HCT116 (cell line): ENCODE measurements around the gene PPP2R1B. TPM values are rescaled to one million over a fixed set of nuclear protein-coding genes. Genes with fewer than 3 reads are reported as not detected.

Source experiments
- ATAC-seq: fragments of 200-7000 bp; cut with Tn5 transposase; 2 replicates; pipeline ENCODE4 v1.9.1; 2020; ENCODE audit warnings: mild to moderate bottlenecking, moderate library complexity
- BruUV-seq: library from RNA; stranded (reverse); fragments of 400-500 nt; replicated peaks from 2 replicates; lab custom pipeline; 2021; lab: Mats Ljungman, UMichigan
- CTCF ChIA-PET: fragments of 300-600 bp; sonication (Branson Sonifier 250); formaldehyde crosslinking; loops from one replicate; lab custom pipeline; 2021; ENCODE audit warnings: antibody characterized with exemption; lab: Charles Lee
- POLR2A ChIA-PET: fragments of 300-600, 350-600 bp; sonication (Branson Sonifier 250); formaldehyde crosslinking; loops from one replicate; lab custom pipeline; 2021; ENCODE audit warnings: antibody characterized with exemption; lab: Charles Lee
- RAD21 ChIA-PET, 2 experiments: fragments of 300-600 bp; sonication (Branson Sonifier 250); formaldehyde crosslinking; loops; one replicate each; lab custom pipeline; 2023; ENCODE audit warnings: low total read pairs in 2 of 2; ENCODE audit not compliant: uncharacterized antibody in 2 of 2, unreplicated experiment in 2 of 2, low non-redundant PET in 1 of 2; lab: Charles Lee
- DNase-seq: peaks from one replicate; pipeline ENCODE4 v3.0.0-alpha.2; 2010; ENCODE audit warnings: low read depth, low spot score
- H2AFZ ChIP-seq: fragments of 200-600 bp; shearing (Covaris generic), sonication (generic); 2 replicates; pipeline ENCODE4 v1.6.1; 2017; ENCODE audit warnings: low read depth, mixed run types, mixed read lengths, antibody characterized with exemption, low read length; ENCODE audit not compliant: poor library complexity, severe bottlenecking
- H3K27ac ChIP-seq: 2 replicates; pipeline ENCODE4 v1.5.1; 2012; ENCODE audit warnings: low read depth, low read length
- H3K27me3 ChIP-seq: fragments of 200-600 bp; sonication (generic); 2 replicates; pipeline ENCODE4 v1.6.1; 2016; ENCODE audit warnings: mixed run types, low read length, mixed read lengths; ENCODE audit not compliant: insufficient read depth
- H3K36me3 ChIP-seq, 2 experiments: fragments of 200-500 bp in 1 of 2; fragments of 200-600 bp in 1 of 2; sonication (Bioruptor generic) in 1 of 2; sonication (generic) in 1 of 2; 2 replicates each; pipeline versions ENCODE4 v1.5.1 to v1.6.1; 2014 to 2016; ENCODE audit warnings: low read length in 2 of 2, inconsistent platforms in 1 of 2, mixed read lengths in 1 of 2, mixed run types in 1 of 2; ENCODE audit not compliant: insufficient read depth in 2 of 2, control insufficient read depth in 1 of 2
- H3K4me1 ChIP-seq, 2 experiments: fragments of 200-600 bp in 1 of 2; sonication (generic) in 1 of 2; 2 replicates each; pipeline versions ENCODE4 v1.5.1 to v1.6.1; 2012 to 2017; ENCODE audit warnings: low read length in 2 of 2, inconsistent platforms in 1 of 2, mild to moderate bottlenecking in 1 of 2, mixed read lengths in 1 of 2, mixed run types in 1 of 2, moderate library complexity in 1 of 2; ENCODE audit not compliant: insufficient read depth in 2 of 2, control insufficient read depth in 1 of 2
- H3K4me2 ChIP-seq: fragments of 200-600 bp; sonication (generic); 2 replicates; pipeline ENCODE4 v1.6.1; 2017; ENCODE audit warnings: mixed run types, low read length, mixed read lengths
- H3K4me3 ChIP-seq, 2 experiments: fragments of 200-600 bp in 1 of 2; sonication (generic) in 1 of 2; replicated peaks in 1 of 2; 2 replicates each; pipeline ENCODE4 v1.5.1; 2011 to 2016; ENCODE audit warnings: low read length in 2 of 2, control low read depth in 1 of 2, low read depth in 1 of 2, mild to moderate bottlenecking in 1 of 2, mixed read lengths in 1 of 2, mixed run types in 1 of 2
- H3K79me2 ChIP-seq: fragments of 200-600 bp; sonication (generic); 2 replicates; pipeline ENCODE4 v1.6.1; 2017; ENCODE audit warnings: mild to moderate bottlenecking, mixed run types, low read length, moderate library complexity, mixed read lengths; ENCODE audit not compliant: insufficient read depth
- H3K9ac ChIP-seq: fragments of 200-600 bp; sonication (generic); 2 replicates; pipeline ENCODE4 v1.6.1; 2016; ENCODE audit warnings: low read length, mixed read lengths
- H3K9me2 ChIP-seq: fragments of 200-600 bp; sonication (generic), shearing (Covaris generic); 2 replicates; pipeline ENCODE4 v1.6.1; 2017; ENCODE audit warnings: mixed run types, mild to moderate bottlenecking, moderate library complexity; ENCODE audit not compliant: insufficient read depth
- H3K9me3 ChIP-seq, 2 experiments: fragments of 200-500 bp in 1 of 2; fragments of 200-600 bp in 1 of 2; sonication (Bioruptor generic) in 1 of 2; sonication (generic) in 1 of 2; 2 replicates each; pipeline ENCODE4 v1.6.1; 2014 to 2017; ENCODE audit warnings: low read length in 2 of 2, mixed read lengths in 2 of 2, inconsistent platforms in 1 of 2, low read depth in 1 of 2, mild to moderate bottlenecking in 1 of 2, mixed run types in 1 of 2, moderate library complexity in 1 of 2; ENCODE audit not compliant: control insufficient read depth in 1 of 2, insufficient read depth in 1 of 2
- H4K20me1 ChIP-seq: fragments of 200-600 bp; sonication (generic), shearing (Covaris generic); 2 replicates; pipeline ENCODE4 v1.6.1; 2017; ENCODE audit warnings: mixed run types, mild to moderate bottlenecking, moderate library complexity; ENCODE audit not compliant: insufficient read depth
- CBX3 ChIP-seq: IDR thresholded peaks from 2 replicates; pipeline ENCODE4 v1.6.1; 2012; ENCODE audit warnings: low read depth
- CEBPB ChIP-seq: IDR thresholded peaks from 2 replicates; pipeline ENCODE4 v1.6.1; 2012; ENCODE audit warnings: low read depth
- EZH2 ChIP-seq: fragments of 200-600 bp; sonication (generic); IDR thresholded peaks from 2 replicates; pipeline ENCODE4 v1.6.1; 2017; ENCODE audit warnings: antibody characterized with exemption, mixed run types
- POLR2A ChIP-seq: IDR thresholded peaks from 2 replicates; pipeline ENCODE4 v1.7.0; 2011; ENCODE audit warnings: borderline replicate concordance; ENCODE audit not compliant: insufficient read depth, insufficient read length; ENCODE audit errors: extremely low read depth
- RAD21 ChIP-seq: IDR thresholded peaks from 2 replicates; pipeline ENCODE4 v1.6.1; 2012; ENCODE audit warnings: low read depth, mild to moderate bottlenecking
- SIN3A ChIP-seq: IDR thresholded peaks from 2 replicates; pipeline ENCODE4 v1.6.1; 2012; ENCODE audit warnings: low read depth
- SP1 ChIP-seq: IDR thresholded peaks from 2 replicates; pipeline ENCODE4 v1.6.1; 2012; ENCODE audit warnings: low read depth
- TCF7L2 ChIP-seq: IDR thresholded peaks from 2 replicates; pipeline ENCODE4 v1.7.0; 2011; ENCODE audit warnings: borderline replicate concordance, inconsistent platforms; ENCODE audit not compliant: insufficient read depth, insufficient read length; ENCODE audit errors: extremely low read depth
- YY1 ChIP-seq: IDR thresholded peaks from 2 replicates; pipeline ENCODE4 v1.6.1; 2011; ENCODE audit warnings: low read length, low read depth, moderate library complexity, mild to moderate bottlenecking; ENCODE audit not compliant: insufficient replicate concordance; ENCODE audit errors: extremely low read depth
- ZFX ChIP-seq: fragments of 450-650 bp; IDR thresholded peaks from 2 replicates; pipeline ENCODE4 v1.6.1; 2017
- ZNF274 ChIP-seq: fragments of 200-500 bp; sonication (Bioruptor generic); IDR thresholded peaks from 2 replicates; pipeline ENCODE4 v1.6.1; 2014; ENCODE audit warnings: mild to moderate bottlenecking, low read depth, low read length, inconsistent platforms
- intact Hi-C: fragments of 100-400 bp; cut with micrococcal nuclease; formaldehyde crosslinking; loops from 2 replicates; pipeline ENCODE4 v1.10.0; 2022
- total RNA-seq: library from RNA; stranded (reverse); gene quantifications from one replicate; pipeline ENCODE4 v1.2.1, GENCODE V29; 2021; ENCODE audit not compliant: unreplicated experiment
- TF ChIP-seq, protein P1 (sequence below): IDR thresholded peaks from 2 replicates; pipeline ENCODE4 v1.6.1; 2012
- TF ChIP-seq, protein P2 (sequence below): IDR thresholded peaks from 2 replicates; pipeline ENCODE4 v1.6.1; 2011; ENCODE audit warnings: mild to moderate bottlenecking, low read length, moderate library complexity; ENCODE audit not compliant: insufficient replicate concordance; ENCODE audit errors: extremely low read depth
- TF ChIP-seq, protein P3 (sequence below): IDR thresholded peaks from 2 replicates; pipeline ENCODE4 v1.6.1; 2012; ENCODE audit warnings: low read depth

PPP2R1B gene
- total RNA-seq, 1 experiment from 2014 or later = 24.9 TPM

DNA sequence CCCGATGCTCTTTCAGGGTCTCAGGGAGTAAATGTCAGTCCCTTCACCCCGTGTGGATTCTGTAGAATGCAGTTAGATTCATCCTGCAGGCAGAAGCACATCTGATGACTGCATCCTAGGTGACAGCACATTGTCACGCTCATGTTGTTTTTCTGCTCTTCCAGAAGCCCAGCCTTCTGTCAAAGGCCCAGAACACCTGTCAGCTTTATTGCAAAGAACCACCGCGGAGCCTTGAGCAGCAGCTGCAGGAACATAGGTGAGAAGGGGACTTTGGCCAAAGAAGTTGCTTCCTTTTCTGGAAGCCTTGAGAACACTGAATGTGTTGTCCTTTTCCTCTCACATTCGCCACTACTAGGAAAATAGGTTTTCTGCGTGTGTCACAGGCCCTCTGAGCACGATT, 43.7 kb downstream of the PPP2R1B start:
- Histone ChIP-seq H3K27me3 (no peaks in the 10 kb centered on the region), H3K9ac (no peak overlapping the region), H3K36me3 (peaks cover 20 to 36% of the 10 kb centered on the region in 2 experiments), H3K27ac (no peak overlapping the region), H3K79me2 (no peaks in the 10 kb centered on the region), H3K4me2 (no peak overlapping the region), H3K9me3 (no peaks in the 10 kb centered on the region), H3K9me2 (no peaks in the 10 kb centered on the region), H4K20me1 (no peaks in the 10 kb centered on the region), H2AFZ (no peak overlapping the region), H3K4me1 (no peaks in the 10 kb centered on the region), H3K4me3 (no peak overlapping the region)
- BruUV-seq = no TSS peak
- CTCF ChIA-PET = no interaction called here
- POLR2A ChIA-PET = no interaction called here
- intact Hi-C loops = no loop called here
- ATAC-seq (no peak), DNase-seq (no peak)
- TF ChIP-seq YY1 = no peak
- RAD21 ChIA-PET = no interaction called here

DNA sequence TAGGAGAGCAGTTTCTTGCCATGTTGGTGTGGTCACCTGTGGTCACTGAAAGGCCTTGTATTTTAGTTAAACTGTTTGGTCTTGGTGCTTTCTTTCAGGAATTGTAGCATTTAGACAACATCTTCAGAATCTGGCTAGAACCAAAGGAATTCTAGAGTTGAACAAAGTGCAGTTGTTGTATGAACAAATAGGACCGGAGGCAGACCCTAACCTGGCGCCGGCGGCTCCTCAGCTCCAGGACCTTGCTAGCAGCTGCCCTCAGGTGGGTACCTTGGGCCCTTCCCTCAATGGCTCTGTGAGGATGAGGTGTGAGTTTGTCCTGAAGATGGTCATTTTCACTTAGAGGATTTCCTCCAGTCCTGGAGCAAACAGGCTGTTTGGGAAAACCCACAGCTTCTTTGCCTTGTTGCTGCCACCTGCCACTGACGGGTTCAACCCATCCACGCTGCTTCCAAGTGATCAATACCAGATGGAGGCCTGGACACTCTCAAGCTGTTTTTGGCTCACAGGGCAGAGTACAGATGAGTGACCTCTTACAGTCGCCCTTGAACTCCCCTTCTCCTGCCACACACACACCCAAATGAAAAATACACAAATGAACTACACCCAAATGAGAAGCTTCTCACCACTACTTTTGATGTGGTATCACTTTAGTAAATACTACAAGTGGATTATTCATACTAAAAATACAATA, 45.2 kb downstream of the PPP2R1B start:
- ATAC-seq (no peak), DNase-seq (no peak)
- H3K79me2 ChIP-seq = no peaks in the 10 kb centered on the region
- H3K4me2 ChIP-seq = no peak overlapping the region
- H3K9me2 ChIP-seq = no peaks in the 10 kb centered on the region
- peaks cover 20 to 36% of the 10 kb centered on the region in 2 experiments for H3K36me3 ChIP-seq
- no peak overlapping the region for H3K27ac ChIP-seq
- H3K9ac ChIP-seq = no peak overlapping the region
- H3K4me1 ChIP-seq = no peaks in the 10 kb centered on the region
- intact Hi-C loops = no loop called here
- no peaks in the 10 kb centered on the region for H3K9me3 ChIP-seq
- no peak overlapping the region for H3K4me3 ChIP-seq
- H3K27me3 ChIP-seq = no peaks in the 10 kb centered on the region
- BruUV-seq = no TSS peak
- CTCF ChIA-PET = no interaction called here
- RAD21 ChIA-PET = no interaction called here
- POLR2A ChIA-PET = no interaction called here
- no peaks in the 10 kb centered on the region for H4K20me1 ChIP-seq
- no peak overlapping the region for H2AFZ ChIP-seq
- TF ChIP-seq RAD21 (no peak), TCF7L2 (no peak), SP1 (no peak), SIN3A (no peak), CEBPB (no peak), YY1 (no peak), POLR2A (no peak), ZFX (no peak), EZH2 (no peak), ZNF274 (no peak), CBX3 (no peak)
- TF ChIP-seq, protein P1, sequence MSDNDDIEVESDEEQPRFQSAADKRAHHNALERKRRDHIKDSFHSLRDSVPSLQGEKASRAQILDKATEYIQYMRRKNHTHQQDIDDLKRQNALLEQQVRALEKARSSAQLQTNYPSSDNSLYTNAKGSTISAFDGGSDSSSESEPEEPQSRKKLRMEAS = no peak
- TF ChIP-seq, protein P2, sequence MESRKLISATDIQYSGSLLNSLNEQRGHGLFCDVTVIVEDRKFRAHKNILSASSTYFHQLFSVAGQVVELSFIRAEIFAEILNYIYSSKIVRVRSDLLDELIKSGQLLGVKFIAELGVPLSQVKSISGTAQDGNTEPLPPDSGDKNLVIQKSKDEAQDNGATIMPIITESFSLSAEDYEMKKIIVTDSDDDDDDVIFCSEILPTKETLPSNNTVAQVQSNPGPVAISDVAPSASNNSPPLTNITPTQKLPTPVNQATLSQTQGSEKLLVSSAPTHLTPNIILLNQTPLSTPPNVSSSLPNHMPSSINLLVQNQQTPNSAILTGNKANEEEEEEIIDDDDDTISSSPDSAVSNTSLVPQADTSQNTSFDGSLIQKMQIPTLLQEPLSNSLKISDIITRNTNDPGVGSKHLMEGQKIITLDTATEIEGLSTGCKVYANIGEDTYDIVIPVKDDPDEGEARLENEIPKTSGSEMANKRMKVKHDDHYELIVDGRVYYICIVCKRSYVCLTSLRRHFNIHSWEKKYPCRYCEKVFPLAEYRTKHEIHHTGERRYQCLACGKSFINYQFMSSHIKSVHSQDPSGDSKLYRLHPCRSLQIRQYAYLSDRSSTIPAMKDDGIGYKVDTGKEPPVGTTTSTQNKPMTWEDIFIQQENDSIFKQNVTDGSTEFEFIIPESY = no peak
- TF ChIP-seq, protein P3, sequence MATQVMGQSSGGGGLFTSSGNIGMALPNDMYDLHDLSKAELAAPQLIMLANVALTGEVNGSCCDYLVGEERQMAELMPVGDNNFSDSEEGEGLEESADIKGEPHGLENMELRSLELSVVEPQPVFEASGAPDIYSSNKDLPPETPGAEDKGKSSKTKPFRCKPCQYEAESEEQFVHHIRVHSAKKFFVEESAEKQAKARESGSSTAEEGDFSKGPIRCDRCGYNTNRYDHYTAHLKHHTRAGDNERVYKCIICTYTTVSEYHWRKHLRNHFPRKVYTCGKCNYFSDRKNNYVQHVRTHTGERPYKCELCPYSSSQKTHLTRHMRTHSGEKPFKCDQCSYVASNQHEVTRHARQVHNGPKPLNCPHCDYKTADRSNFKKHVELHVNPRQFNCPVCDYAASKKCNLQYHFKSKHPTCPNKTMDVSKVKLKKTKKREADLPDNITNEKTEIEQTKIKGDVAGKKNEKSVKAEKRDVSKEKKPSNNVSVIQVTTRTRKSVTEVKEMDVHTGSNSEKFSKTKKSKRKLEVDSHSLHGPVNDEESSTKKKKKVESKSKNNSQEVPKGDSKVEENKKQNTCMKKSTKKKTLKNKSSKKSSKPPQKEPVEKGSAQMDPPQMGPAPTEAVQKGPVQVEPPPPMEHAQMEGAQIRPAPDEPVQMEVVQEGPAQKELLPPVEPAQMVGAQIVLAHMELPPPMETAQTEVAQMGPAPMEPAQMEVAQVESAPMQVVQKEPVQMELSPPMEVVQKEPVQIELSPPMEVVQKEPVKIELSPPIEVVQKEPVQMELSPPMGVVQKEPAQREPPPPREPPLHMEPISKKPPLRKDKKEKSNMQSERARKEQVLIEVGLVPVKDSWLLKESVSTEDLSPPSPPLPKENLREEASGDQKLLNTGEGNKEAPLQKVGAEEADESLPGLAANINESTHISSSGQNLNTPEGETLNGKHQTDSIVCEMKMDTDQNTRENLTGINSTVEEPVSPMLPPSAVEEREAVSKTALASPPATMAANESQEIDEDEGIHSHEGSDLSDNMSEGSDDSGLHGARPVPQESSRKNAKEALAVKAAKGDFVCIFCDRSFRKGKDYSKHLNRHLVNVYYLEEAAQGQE = no peak
